Epithelial cell of proximal tubule (primary cell): ENCODE measurements around the gene FBH1. TPM values are rescaled to one million over a fixed set of nuclear protein-coding genes. Genes with fewer than 3 reads are reported as not detected.

Source experiments
- DNase-seq: peaks from one replicate; pipeline ENCODE4 v3.0.0-alpha.2; 2011; ENCODE audit warnings: low read depth
- H3K4me3 ChIP-seq: 2 replicates; pipeline ENCODE4 v1.5.1; 2011; ENCODE audit warnings: low read depth, mild to moderate bottlenecking, low read length
- CTCF ChIP-seq: conservative IDR thresholded peaks from 2 replicates; pipeline ENCODE4 v1.5.1; 2012; ENCODE audit warnings: low read depth, mild to moderate bottlenecking, low read length
- total RNA-seq: library from RNA; depleted of rRNA; stranded (reverse); fragments of >200 nt; gene quantifications from 2 replicates; pipeline ENCODE4 v1.2.3, GENCODE V29; 2015

The FBH1 gene
- total RNA-seq, 1 donor from 2014 or later: 48.3 TPM

GRCh38 chr10:5894403-5894802 is 4.4 kb downstream of the FBH1 start:
- DNase-seq: no peak
- no peak overlapping the region for H3K4me3 ChIP-seq
- no peak for TF ChIP-seq CTCF

- DNase-seq: no peak
- no peak for TF ChIP-seq CTCF
- no peak overlapping the region for H3K4me3 ChIP-seq
These were observed 4.8 kb downstream of the FBH1 start for GRCh38 chr10:5894873-5895272.

- no peak overlapping the region for H3K4me3 ChIP-seq
- DNase-seq: no peak
- no peak for TF ChIP-seq CTCF
These were observed 5.3 kb downstream of the FBH1 start for GRCh38 chr10:5895365-5895764.

- DNase-seq: no peak
- TF ChIP-seq CTCF: no peak
- H3K4me3 ChIP-seq: no peak overlapping the region
These were observed 5.8 kb downstream of the FBH1 start for GRCh38 chr10:5895804-5896203.

GRCh38 chr10:5896208-5897052 is 6.4 kb downstream of the FBH1 start:
- DNase-seq: no peak
- no peak for TF ChIP-seq CTCF
- no peak overlapping the region for H3K4me3 ChIP-seq

GRCh38 chr10:5897053-5897340 is 7.0 kb downstream of the FBH1 start:
- TF ChIP-seq CTCF: no peak
- no peak for DNase-seq
- no peak overlapping the region for H3K4me3 ChIP-seq

- TF ChIP-seq CTCF: no peak
- no peak for DNase-seq
- H3K4me3 ChIP-seq: no peak overlapping the region
These were observed 7.5 kb downstream of the FBH1 start for GRCh38 chr10:5897504-5897903.
